Sciatic nerve (tissue), 2 donors: ENCODE results near the gene ELP5. TPM values are rescaled to one million over a fixed set of nuclear protein-coding genes. Genes with fewer than 3 reads are reported as not detected.
A peak's percentile ranks its signal among the peaks of the same experiment; 100 is the strongest.

Experiments used
- ATAC-seq: fragments of 200-7000 bp; cut with Tn5 transposase; one replicate; pipeline ENCODE4 v1.9.1; 2020; ENCODE audit warnings: mild to moderate bottlenecking, moderate library complexity
- DNase-seq: peaks from one replicate; pipeline ENCODE4 v3.0.0-alpha.2; 2020; ENCODE audit warnings: low spot score
- intact Hi-C: fragments of 100-400 bp; cut with DNase I; formaldehyde crosslinking; loops from one replicate; pipeline ENCODE4 v1.14.2; 2022
- total RNA-seq: library from RNA; stranded (reverse); fragmentation: NEBNext Ultra II Directional; extraction: Animal tissue kit (Norgen Biotek cat#: 25700); gene quantifications from one replicate; pipeline ENCODE4 v1.2.1, GENCODE V29; 2021
- donor health status: DM: no; HTN: no; CAD: no.
- donor health status: DM: no; HTN: no; CAD: no.

Gene ELP5
- 26.7 TPM for total RNA-seq

- peak; percentile 97 for DNase-seq
- ATAC-seq = peak; percentile 91
- intact Hi-C loops = no loop called here
Measured at GRCh38 chr17:7252176-7253043, at the start of gene ELP5. Gene ELP5, plus strand, starts transcription at chr17:7252215. Its CDS starts 336 bp downstream, at chr17:7252551.

GRCh38 chr17:7203391-7203790 lies 48.6 kb upstream of the ELP5 start:
- no peak for DNase-seq
- intact Hi-C loops = no loop called here
- ATAC-seq = no peak

- ATAC-seq (peak; percentile 6), DNase-seq (no peak)
- intact Hi-C loops = no loop called here
Measured at GRCh38 chr17:7204336-7204735, 47.7 kb upstream of the ELP5 start.

GRCh38 chr17:7204828-7205461 lies 47.1 kb upstream of the ELP5 start:
- intact Hi-C loops = no loop called here
- ATAC-seq = peak; percentile 93
- DNase-seq = peak; percentile 91

- DNase-seq (no peak), ATAC-seq (peak; percentile 0)
- intact Hi-C loops = no loop called here
Measured at GRCh38 chr17:7205561-7205960, 46.5 kb upstream of the ELP5 start.

- intact Hi-C loops = no loop called here
- DNase-seq (no peak), ATAC-seq (no peak)
Measured at GRCh38 chr17:7207120-7208001, 44.7 kb upstream of the ELP5 start.

- intact Hi-C loops = no loop called here
- no peak for DNase-seq
- ATAC-seq = no peak
Measured at GRCh38 chr17:7208027-7208571, 43.9 kb upstream of the ELP5 start.

GRCh38 chr17:7208754-7209460 lies 43.1 kb upstream of the ELP5 start:
- intact Hi-C loops = no loop called here
- DNase-seq (no peak), ATAC-seq (no peak)

GRCh38 chr17:7211491-7212273 lies 40.3 kb upstream of the ELP5 start:
- intact Hi-C loops = no loop called here
- no peak for DNase-seq
- no peak for ATAC-seq

GRCh38 chr17:7213895-7214299 lies 38.1 kb upstream of the ELP5 start:
- intact Hi-C loops = no loop called here

GRCh38 chr17:7214300-7215135 lies 37.5 kb upstream of the ELP5 start:
- ATAC-seq (peak; percentile 92), DNase-seq (peak; percentile 99)
- intact Hi-C loops = no loop called here

More at GRCh38 chr17:7213895-7214299, 38.1 kb upstream of the ELP5 start:
- ATAC-seq = peak; percentile 13
- no peak for DNase-seq

GRCh38 chr17:7215136-7215638 lies 36.8 kb upstream of the ELP5 start:
- intact Hi-C loops = no loop called here
- DNase-seq = no peak

GRCh38 chr17:7215652-7216180 lies 36.3 kb upstream of the ELP5 start:
- intact Hi-C loops = no loop called here
- ATAC-seq = no peak
- no peak for DNase-seq

More at GRCh38 chr17:7215136-7215638, 36.8 kb upstream of the ELP5 start:
- no peak for ATAC-seq

GRCh38 chr17:7216242-7217112 lies 35.5 kb upstream of the ELP5 start:
- DNase-seq (no peak), ATAC-seq (no peak)
- intact Hi-C loops = no loop called here

- ATAC-seq = no peak
Measured at GRCh38 chr17:7217113-7217987, 34.7 kb upstream of the ELP5 start.

More at GRCh38 chr17:7217113-7217987, 34.7 kb upstream of the ELP5 start:
- DNase-seq = no peak
- intact Hi-C loops = no loop called here
